Right lobe of liver (tissue), 6 donors: ENCODE data around the gene TSHZ3. TPM values are rescaled to one million over a fixed set of nuclear protein-coding genes. Genes with fewer than 3 reads are reported as not detected.

Source experiments
- ATAC-seq, 4 donors: fragments of 200-7000 bp; cut with Tn5 transposase; one replicate each; pipeline ENCODE4 v1.9.1; 2020; ENCODE audit warnings: mild to moderate bottlenecking in 4 of 4, moderate library complexity in 4 of 4
- DNase-seq, 3 donors: peaks; one replicate each; pipeline ENCODE4 v3.0.0-alpha.2; 2020
- H3K27ac ChIP-seq, 3 donors: fragments of 200-600 bp; one replicate each; pipeline ENCODE4 v1.8.0; 2022
- H3K27me3 ChIP-seq, 2 donors: fragments of 200-600 bp; one replicate each; pipeline ENCODE4 v1.8.0; 2022
- H3K36me3 ChIP-seq, 4 donors: fragments of 200-600 bp; sonication (generic) in 1 of 4; one replicate each; pipeline versions ENCODE4 v1.5.1 to v1.8.0; 2017 to 2022; ENCODE audit warnings: control low read depth in 1 of 4
- H3K4me1 ChIP-seq, 4 donors: fragments of 200-600 bp; sonication (generic) in 1 of 4; one replicate each; pipeline versions ENCODE4 v1.5.1 to v1.8.0; 2017 to 2022; ENCODE audit warnings: control low read depth in 1 of 4
- H3K4me3 ChIP-seq, 3 donors: fragments of 200-600 bp; one replicate each; pipeline ENCODE4 v1.8.0; 2022
- H3K9me3 ChIP-seq, 4 donors: fragments of 200-600 bp; sonication (generic) in 1 of 4; one replicate each; pipeline versions ENCODE4 v1.5.1 to v1.8.0; 2017 to 2022; ENCODE audit warnings: control low read depth in 1 of 4
- CTCF ChIP-seq, 4 donors: fragments of 200-600 bp in 3 of 4; fragments of 450-650 bp in 1 of 4; IDR thresholded peaks; one replicate each; pipeline versions ENCODE4 v1.5.1 to v1.8.0; 2016 to 2022; ENCODE audit warnings: antibody characterized with exemption in 4 of 4, mild to moderate bottlenecking in 2 of 4
- POLR2A ChIP-seq: fragments of 450-650 bp; IDR thresholded peaks from one replicate; pipeline ENCODE4 v1.6.1; 2017; ENCODE audit warnings: antibody characterized with exemption, mild to moderate bottlenecking
- WGBS: methylation state at CpG from one replicate; pipeline ENCODE4 v1.1.6; 2018; ENCODE audit warnings: low coverage, low lambda C conversion rate; ENCODE audit not compliant: insufficient coverage; ENCODE audit errors: missing lambda C conversion rate; 5-methylcytosine and 5-hydroxymethylcytosine counted together
- intact Hi-C, 2 donors: fragments of 100-400 bp; cut with DNase I; formaldehyde crosslinking; loops; one replicate each; pipeline versions ENCODE4 v1.11.2 to v1.14.1; 2022
- total RNA-seq, 6 experiments: library from RNA; depleted of rRNA in 2 of 6; stranded (reverse); fragments of >200 nt in 2 of 6; fragmentation: NEBNext Ultra II Directional in 3 of 6; extraction: Animal tissue kit (Norgen Biotek cat#: 25700) in 3 of 6; gene quantifications; one replicate each; pipeline versions ENCODE4 v1.1.0 to v1.2.4, GENCODE V29; 2016 to 2023
- donor health status: DM: no; HTN: yes; CAD: no.
- donor health status: DM: no; HTN: no; CAD: no.
- donor health status: DM: no; HTN: no; CAD: no.
- donor health status: DM: no; HTN: yes; CAD: no.
- donor health status: DM: no; HTN: yes; CAD: no.

The TSHZ3 gene
- total RNA-seq, 6 experiments from 2014 or later: 1.2 to 1.6 (median 1.3) TPM

- Histone ChIP-seq H3K9me3 (no peaks in the 10 kb centered on the region), H3K4me1 (peaks cover 0 to 2% (median 0%) of the 10 kb centered on the region in 4 donors), H3K36me3 (no peaks in the 10 kb centered on the region), H3K27ac (no peak overlapping the region), H3K27me3 (peaks cover 0 to 8% of the 10 kb centered on the region in 2 donors), H3K4me3 (no peak overlapping the region)
- intact Hi-C loops: no loop called here
- TF ChIP-seq CTCF (IDR thresholded peaks at IDR 0.05) (peak; percentile 35 to 56 (median 43)), POLR2A (no peak)
- ATAC-seq (peak; percentile 65 to 82 (median 76)), DNase-seq (peak in 1 of 3 donors; percentile 54)
- WGBS: 20% methylated on average over 22 of the region's 33 CpGs
Observed at GRCh38 chr19:31356587-31357314, 7.5 kb upstream of the TSHZ3 start.

- Histone ChIP-seq H3K9me3 (no peaks in the 10 kb centered on the region), H3K27me3 (peaks cover 0 to 15% of the 10 kb centered on the region in 2 donors), H3K27ac (no peak overlapping the region), H3K4me3 (no peak overlapping the region), H3K36me3 (no peaks in the 10 kb centered on the region), H3K4me1 (peaks cover 0 to 9% (median 0%) of the 10 kb centered on the region in 4 donors)
- TF ChIP-seq CTCF (IDR thresholded peaks at IDR 0.05) (no peak), POLR2A (no peak)
- DNase-seq: no peak
- WGBS: 6% methylated on average over 20 of the region's 22 CpGs
- intact Hi-C loops: no loop called here
- no peak for ATAC-seq
Observed at GRCh38 chr19:31355665-31356289, 6.5 kb upstream of the TSHZ3 start.

- DNase-seq (no peak), ATAC-seq (no peak)
- H3K4me1 ChIP-seq: peaks cover 0 to 9% (median 0%) of the 10 kb centered on the region in 4 donors
- intact Hi-C loops: no loop called here
- peaks cover 0 to 15% of the 10 kb centered on the region in 2 donors for H3K27me3 ChIP-seq
- no peak overlapping the region for H3K4me3 ChIP-seq
- no peak overlapping the region for H3K27ac ChIP-seq
- H3K36me3 ChIP-seq: no peaks in the 10 kb centered on the region
- H3K9me3 ChIP-seq: no peaks in the 10 kb centered on the region
- TF ChIP-seq CTCF (IDR thresholded peaks at IDR 0.05) (no peak), POLR2A (no peak)
- 14% methylated on average over 14 of the region's 25 CpGs for WGBS
Observed at GRCh38 chr19:31354799-31355664, 5.8 kb upstream of the TSHZ3 start.

- intact Hi-C loops: no loop called here
- H3K27me3 ChIP-seq: peaks cover 0 to 15% of the 10 kb centered on the region in 2 donors
- DNase-seq (no peak), ATAC-seq (no peak)
- H3K9me3 ChIP-seq: no peaks in the 10 kb centered on the region
- H3K4me3 ChIP-seq: no peak overlapping the region
- 15% methylated on average over 8 of the region's 10 CpGs for WGBS
- H3K27ac ChIP-seq: no peak overlapping the region
- TF ChIP-seq POLR2A (no peak), CTCF (IDR thresholded peaks at IDR 0.05) (no peak)
- no peaks in the 10 kb centered on the region for H3K36me3 ChIP-seq
- H3K4me1 ChIP-seq: peaks cover 0 to 9% (median 0%) of the 10 kb centered on the region in 4 donors
Observed at GRCh38 chr19:31354316-31354715, 5.1 kb upstream of the TSHZ3 start.
